ENCODE results near the gene LIME1. TPM values are rescaled to one million over a fixed set of nuclear protein-coding genes. Genes with fewer than 3 reads are reported as not detected.

The LIME1 gene
- total RNA-seq, 1 experiment from 2014 or later = 4.4 TPM

DNA sequence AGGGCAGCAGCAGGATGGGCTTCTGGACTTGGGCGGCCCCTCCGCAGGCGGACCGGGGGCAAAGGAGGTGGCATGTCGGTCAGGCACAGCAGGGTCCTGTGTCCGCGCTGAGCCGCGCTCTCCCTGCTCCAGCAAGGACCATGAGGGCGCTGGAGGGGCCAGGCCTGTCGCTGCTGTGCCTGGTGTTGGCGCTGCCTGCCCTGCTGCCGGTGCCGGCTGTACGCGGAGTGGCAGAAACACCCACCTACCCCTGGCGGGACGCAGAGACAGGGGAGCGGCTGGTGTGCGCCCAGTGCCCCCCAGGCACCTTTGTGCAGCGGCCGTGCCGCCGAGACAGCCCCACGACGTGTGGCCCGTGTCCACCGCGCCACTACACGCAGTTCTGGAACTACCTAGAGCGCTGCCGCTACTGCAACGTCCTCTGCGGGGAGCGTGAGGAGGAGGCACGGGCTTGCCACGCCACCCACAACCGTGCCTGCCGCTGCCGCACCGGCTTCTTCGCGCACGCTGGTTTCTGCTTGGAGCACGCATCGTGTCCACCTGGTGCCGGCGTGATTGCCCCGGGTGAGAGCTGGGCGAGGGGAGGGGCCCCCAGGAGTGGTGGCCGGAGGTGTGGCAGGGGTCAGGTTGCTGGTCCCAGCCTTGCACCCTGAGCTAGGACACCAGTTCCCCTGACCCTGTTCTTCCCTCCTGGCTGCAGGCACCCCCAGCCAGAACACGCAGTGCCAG lies 39.7 kb upstream of the LIME1 start, which contains the start of gene TNFRSF6B:
TNFRSF6B (plus strand) TSS at position 25 of the 729 bp plus-strand sequence; CDS start at position 141, 116 bp downstream.
- DNase-seq (ENCODE audit: low read depth) = no peak

DNA sequence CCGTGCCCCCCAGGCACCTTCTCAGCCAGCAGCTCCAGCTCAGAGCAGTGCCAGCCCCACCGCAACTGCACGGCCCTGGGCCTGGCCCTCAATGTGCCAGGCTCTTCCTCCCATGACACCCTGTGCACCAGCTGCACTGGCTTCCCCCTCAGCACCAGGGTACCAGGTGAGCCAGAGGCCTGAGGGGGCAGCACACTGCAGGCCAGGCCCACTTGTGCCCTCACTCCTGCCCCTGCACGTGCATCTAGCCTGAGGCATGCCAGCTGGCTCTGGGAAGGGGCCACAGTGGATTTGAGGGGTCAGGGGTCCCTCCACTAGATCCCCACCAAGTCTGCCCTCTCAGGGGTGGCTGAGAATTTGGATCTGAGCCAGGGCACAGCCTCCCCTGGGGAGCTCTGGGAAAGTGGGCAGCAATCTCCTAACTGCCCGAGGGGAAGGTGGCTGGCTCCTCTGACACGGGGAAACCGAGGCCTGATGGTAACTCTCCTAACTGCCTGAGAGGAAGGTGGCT lies 39.1 kb upstream of the LIME1 start:
- DNase-seq (ENCODE audit: low read depth) = no peak

DNA sequence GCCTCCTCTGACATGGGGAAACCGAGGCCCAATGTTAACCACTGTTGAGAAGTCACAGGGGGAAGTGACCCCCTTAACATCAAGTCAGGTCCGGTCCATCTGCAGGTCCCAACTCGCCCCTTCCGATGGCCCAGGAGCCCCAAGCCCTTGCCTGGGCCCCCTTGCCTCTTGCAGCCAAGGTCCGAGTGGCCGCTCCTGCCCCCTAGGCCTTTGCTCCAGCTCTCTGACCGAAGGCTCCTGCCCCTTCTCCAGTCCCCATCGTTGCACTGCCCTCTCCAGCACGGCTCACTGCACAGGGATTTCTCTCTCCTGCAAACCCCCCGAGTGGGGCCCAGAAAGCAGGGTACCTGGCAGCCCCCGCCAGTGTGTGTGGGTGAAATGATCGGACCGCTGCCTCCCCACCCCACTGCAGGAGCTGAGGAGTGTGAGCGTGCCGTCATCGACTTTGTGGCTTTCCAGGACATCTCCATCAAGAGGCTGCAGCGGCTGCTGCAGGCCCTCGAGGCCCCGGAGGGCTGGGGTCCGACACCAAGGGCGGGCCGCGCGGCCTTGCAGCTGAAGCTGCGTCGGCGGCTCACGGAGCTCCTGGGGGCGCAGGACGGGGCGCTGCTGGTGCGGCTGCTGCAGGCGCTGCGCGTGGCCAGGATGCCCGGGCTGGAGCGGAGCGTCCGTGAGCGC lies 38.5 kb upstream of the LIME1 start:
- no peak for DNase-seq (ENCODE audit: low read depth)

DNA sequence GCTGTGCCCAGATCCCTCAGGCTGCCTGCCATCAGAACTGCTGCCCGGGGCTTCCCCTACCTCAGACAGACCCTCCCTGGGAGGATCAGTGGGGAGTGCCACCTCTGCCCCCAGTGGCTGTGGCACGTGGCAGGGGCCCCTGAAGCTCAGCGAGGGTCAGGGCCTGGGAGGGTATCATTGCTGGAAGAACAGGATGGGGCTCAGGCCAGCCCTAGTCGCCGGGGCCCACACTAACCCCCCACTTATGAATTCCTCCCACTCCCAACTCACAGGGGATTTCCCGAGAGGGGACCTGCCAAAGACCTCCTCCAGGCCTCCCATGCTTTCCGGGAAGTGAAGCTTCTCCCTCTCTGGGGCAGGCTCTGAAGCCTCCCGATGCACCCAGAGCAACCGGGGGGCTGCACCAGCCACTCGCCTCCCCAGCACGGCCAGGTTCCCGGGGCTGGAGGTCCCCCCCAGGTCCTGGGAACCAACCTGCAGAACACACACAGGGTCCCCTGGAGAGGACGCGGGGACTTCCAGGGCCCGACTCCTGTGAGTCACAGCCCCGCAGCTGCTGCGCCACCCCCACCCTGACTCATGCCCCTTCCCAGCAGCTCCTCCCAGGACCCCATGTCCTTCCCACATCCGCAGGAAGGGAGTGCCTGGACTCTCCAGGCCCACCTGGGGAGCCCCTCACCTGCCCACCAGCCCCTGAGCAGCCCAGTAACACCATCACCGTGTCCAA lies 37.6 kb upstream of the LIME1 start:
- DNase-seq (ENCODE audit: low read depth) = peak; percentile 95

DNA sequence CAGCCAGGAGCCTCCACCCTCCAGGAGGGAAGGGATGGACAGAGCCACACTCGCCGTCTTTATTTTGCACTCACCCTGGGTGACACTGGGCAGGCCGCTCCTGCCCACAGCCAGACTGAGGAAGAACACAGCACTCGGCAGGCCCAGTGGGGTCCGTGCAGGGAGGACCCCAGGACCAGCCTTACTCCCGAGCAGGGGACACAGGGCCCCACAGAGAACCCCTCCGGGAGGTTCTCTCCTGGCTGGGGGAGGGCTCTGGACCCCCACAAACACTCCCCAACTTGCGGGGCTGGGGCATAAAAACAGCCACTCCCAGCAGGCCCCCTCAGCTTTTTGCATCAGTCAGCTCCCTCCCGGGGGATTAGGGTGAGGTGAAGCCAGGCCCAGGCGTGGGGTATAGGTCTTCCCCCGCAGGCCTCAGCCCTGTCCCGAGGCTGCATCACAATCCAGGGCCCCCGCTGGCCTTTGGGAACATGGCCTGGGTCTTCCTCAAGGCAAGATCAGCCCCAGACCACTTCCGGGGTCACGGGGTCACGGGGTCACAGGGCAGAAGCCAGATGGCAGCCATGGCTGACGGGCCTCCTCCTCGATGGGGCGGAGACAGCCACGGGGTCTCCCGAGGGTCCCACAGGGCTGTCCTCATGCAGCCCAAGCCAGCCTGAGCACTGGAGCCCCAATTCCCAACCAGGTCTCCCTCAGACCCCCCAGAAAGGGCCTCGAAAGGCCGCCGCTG lies 36.8 kb upstream of the LIME1 start:
- no peak for DNase-seq (ENCODE audit: low read depth)

DNA sequence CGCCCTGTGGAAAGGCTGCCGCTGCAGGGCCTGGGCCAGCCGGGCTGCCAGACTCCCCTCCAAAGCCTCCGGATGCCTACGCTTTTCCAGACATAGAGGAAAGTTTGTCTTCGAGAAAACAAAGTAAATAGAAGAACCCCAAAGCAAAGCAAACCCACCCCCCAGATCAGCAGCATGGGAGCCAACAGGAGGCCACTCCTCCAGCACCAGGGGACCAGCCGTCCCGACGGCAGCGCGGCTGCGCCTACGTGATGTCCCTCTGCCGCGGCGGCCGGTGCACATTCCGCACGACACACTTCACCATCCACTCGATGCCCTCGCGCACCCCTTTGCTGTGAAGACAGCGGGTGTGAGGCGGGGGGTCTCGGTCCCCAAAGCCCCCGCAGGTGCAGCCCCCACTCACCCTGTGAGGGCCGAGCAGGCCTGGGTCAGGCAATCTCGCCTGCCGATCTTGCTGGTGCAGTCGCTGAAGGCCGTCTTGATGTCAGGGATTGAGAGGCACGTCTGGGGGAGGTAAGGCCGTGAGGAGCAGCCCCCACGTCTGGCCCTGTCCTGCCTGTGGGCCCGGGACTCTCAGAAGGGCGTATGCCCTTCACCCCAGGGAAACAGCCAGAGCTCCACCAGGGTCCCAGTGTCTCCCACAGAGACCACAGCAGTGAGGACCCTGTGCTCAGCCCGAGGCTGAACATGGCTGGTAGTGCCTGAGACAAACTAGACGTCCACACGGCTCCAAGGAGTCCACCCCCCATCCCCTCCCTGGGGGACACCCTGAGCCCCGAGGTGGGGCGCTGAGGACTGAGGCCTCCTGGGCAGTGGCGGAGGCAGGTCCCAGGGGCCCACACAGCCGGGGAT lies 36.0 kb upstream of the LIME1 start:
- no peak for DNase-seq (ENCODE audit: low read depth)

DNA sequence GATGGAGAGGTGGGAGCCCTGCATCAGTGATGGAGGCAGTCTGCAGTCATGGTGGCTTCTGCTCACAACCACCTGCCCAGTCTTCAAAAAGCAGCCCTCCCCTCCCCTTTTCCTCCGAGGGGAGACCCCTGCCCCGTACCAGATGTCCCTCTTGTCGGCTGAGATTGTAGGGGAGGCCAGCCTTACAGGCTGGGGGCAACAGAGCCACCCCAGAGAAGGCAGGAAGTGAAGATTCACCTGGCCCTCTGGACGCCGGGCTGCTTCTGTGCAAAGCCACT lies 35.5 kb upstream of the LIME1 start:
- DNase-seq (ENCODE audit: low read depth) = no peak

DNA sequence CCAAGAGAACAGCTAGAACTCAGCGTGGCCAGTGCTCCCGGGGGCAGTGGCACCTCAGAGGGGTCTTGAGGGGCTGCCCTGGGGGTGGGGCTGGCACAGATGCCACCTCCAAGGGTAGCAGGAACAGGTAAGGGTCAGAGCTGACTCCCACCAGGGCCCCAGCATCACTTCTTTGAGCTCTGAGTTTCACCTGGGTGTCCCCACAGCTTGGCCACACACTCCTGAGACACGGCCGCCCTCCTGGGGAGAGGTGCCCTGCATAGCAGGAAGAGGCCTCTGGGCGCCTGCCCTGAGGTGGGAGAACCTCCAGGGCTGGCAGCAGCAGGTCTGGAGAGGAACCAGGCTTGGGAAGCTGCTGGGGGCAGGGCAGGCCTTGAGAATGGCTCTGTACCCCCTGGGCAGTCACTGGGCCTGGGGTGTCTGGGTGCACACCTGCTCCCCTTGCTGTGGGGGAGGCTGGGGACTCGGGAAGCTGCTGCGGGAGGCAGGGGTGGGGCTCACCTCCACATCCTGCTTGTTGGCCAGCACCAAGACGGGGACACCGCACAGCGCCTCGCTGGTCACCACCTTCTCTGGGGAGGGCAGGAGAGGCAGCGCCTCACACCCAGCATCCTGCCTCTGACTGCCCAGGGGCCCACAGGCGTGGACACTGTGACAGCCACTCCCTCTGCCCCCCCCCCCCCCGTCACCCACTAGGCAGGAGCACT lies 35.0 kb upstream of the LIME1 start:
- no peak for DNase-seq (ENCODE audit: low read depth)

DNA sequence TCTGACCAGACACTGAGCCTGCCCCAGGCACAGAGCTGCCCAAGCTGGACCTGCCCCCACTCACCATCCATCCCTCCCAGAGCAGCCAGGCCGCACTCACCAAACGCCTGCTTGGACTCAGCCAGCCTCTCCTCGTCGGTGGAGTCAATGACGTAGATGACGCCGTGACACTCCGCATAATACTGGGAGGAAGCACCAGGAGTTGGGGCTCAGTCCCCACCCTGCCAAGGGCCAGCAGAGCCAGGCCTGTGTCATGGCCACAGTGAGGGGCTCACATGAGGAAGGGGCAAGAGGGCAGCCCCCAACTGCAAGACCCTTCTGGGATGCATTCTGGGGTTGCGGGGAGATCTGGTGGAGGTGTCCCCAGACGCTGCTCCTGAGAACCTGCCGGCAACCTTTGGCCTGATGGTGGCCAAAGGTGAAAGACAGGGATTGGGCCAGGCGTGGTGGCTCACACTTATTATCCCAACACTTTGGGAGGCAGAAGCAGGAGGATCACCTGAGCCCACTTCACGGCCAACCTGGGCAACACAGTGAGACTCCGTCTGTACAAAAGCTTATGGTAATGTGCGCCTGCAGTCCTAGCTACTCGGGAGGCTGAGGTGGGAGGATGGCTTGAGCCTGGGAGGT lies 34.3 kb upstream of the LIME1 start:
- no peak for DNase-seq (ENCODE audit: low read depth)

DNA sequence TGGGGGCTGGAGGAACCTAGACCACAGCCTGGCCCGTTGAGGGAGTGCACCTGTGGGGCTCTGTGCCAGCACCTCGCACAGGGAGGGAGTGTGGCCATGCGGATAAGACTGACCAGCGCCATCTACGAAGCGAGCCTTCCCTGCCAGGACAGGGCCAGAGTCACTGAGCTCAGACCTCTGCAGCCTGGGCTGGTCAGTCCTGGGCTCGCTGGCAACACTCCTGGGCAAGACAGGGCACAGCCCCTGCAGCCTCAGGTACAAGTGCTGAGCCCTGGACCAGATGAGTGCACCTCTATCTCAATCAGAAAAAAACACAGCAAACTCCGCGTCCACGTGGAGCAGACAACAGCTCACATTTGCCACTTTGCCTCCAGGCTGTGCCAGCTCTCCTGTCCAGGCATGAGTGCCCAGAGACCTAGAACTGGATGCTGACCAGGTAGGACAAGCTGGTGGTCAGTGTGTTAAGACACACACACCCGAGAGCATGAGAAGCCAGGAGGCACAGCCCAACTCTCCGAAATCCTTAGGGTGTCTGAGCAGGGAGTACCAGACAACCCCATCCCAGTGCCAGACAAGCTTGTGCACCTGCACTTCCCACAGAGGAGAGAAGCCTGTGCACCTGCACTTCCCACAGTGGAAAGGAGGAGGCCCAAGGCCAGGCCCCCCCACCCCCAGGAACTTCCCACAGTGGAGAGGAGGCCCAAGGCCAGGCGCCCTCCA lies 33.6 kb upstream of the LIME1 start:
- peak; percentile 11 for DNase-seq (ENCODE audit: low read depth)

DNA sequence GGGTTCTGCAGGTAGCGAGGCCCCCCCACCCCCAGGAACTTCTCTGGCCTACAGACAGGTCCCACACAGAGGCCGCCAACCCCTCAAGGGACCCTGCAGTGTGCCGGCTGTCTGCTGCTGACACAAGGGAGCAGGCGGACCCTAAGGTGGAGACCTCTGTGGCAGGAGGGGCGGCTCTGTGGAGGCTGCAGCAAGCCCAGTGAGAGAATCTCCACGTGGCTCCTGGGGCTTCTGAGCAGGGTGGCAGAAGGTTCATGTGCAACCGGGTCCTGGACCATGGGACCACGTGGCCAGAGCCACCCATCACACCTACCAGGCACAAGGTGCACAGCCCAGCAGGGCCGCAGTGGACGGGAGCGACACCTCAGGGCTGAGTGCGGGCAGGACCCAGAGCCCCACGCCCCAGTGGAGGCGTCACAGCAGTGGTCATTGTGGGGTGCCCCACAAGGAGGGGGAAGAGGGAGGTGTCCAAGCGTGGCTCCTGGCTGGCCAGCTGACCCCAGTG lies 32.9 kb upstream of the LIME1 start:
- DNase-seq (ENCODE audit: low read depth) = no peak

DNA sequence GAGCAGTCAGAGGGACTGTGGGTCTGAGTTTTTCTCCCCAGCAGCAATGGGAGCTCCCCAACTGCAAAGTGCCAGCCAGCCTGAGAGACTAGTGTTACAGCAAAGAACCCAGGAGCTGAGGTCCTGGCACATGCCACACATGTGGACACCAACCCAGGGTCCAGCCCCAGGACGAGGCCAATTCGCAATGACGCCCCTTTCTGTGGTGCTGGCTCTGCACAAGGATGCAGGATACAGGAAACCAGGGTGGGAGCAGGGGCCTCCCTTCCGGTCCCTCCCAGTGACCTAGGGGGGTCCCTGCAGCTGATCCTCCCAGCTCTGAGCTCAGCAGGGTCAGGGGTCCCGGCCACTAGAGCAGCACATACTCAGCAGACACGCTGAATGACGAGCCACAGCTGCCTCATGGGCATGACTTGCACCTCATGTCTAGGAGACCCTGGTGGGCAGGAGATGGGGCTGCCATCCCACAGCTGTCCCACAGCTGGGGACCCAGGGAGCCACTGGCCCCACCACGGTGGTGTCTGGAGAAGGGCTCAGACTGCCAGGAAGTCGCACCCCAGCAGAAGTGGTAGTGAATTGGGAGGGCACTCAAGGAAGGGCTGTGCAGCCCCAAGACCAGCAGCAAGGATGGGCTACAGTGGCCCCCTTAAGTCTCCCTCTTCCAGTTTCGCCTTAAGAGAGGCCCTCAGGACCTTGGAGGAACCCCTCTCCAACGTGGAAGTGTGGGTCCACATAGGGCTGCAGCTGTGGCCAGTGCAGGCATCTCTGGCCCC lies 32.3 kb upstream of the LIME1 start:
- no peak for DNase-seq (ENCODE audit: low read depth)

DNA sequence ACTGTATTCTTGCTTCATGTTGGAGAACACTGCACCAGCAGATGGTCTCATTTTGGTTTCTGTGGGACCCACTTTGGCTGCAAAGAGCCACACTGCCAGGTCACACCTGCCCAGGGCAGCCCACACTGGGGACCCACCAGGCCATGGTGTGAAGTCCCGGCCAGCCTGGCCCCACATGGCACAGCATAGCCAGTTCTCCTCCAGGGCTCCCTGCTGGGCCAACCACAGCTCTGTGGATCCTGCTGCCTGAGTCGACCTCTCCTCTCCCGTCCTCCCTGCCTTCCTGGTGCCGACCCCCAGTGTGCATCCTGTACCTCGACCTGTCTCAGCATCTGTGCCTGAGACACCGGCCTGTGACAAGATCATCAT lies 31.7 kb upstream of the LIME1 start:
- no peak for DNase-seq (ENCODE audit: low read depth)

DNA sequence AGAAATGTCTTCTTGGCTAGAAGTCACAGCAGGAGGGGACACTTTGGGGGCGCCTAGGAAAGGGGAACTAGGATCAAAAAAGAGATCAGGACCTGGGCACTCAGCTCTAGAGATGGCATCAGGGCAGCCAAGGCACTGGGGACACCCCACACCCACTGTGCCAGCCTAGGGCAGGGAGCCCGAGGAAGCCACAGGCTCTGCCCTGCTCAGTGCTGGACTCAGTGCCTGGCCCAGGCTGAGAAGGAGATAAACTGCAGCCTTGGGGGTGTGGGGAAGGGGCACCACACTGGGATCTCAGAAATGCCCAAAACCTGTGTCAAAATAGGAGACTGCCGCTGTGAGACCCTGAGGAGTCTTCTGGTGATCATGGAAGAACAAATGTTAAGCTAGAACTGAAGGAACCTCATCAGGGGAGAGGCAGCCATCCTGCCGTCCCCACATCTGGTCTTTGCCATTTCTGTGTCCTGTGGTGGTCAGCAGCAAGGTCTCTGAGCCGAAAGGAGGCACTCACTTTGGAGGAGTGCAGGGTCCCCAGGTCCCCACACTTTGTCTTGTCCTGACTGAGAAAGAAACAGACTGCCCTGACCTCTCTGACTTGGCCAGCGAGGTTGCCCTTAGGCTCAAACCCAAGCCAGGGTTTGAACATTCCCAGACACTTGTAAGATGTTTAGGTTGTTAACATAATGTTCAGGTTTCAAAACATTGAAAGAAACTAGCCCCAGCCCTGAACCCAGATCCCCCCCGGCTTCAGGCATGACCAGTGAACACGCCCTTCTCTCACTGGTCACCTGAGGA lies 31.0 kb upstream of the LIME1 start:
- no peak for DNase-seq (ENCODE audit: low read depth)

DNA sequence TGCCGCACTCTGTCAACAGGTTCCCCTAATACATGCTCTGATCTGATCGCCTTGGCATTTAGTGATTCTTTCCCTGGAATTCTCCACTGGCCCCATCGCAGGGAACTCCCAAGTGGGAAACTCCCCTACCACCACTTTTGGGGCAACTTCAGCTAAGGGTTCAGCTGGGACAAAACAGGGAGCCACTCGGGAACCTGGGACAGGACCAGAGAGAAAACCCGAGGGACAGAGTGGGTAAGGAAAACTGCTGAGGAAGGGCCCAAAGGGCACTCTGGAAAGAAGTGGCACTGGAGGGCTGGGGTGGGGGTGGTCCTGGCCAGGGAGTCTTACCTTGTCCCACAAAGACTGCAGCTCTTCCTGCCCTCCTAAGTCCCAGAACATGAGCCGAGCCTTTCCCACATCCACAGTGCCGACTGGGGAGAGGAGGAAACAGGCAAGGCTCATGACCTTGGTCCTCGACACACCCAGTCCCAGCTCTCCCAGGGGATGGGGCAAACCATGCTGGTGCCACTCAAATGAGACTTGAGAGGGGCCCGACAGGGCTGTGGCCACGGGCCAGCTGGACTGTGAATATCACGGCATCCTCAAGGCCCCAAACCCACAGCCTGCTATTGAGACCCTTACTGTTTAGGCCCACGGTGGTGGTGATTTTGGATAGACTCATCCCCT lies 30.3 kb upstream of the LIME1 start:
- no peak for DNase-seq (ENCODE audit: low read depth)

DNA sequence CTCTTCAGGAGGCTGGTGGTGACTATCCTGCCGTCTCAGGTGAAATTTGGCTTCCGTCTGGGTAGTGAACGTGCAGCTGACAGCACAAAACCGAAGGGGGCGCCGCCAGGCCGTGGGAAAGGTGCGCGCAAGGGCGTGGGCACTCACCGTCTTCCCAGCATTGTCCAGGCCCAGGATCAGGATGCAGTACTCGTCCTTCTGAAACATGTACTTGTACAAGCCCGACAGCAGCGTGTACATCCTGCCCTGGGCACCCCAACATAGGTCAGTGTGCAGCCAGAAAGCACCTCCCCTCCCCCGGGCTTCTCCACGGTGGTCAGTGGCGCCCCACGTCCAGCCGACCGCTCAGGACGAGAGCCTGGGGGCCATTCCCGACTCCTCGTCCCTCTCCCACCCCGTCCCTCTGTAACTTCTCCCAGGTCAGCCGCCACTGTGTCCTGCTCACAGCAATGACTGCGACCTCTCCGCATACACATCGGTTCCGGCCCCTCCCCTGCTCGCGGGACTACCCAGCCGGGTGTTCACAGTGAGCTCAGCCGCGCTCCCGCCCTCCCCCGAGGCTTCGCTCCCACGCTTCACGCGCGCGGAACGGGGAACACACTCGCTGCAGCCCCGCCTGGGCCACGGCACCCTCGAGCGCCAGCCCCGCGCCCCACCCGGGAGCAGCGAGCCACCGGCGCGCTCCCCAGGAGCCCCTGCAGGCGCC lies 29.5 kb upstream of the LIME1 start:
- DNase-seq (ENCODE audit: low read depth) = peak; percentile 59
